ENCODE results near the gene NDST3. TPM values are rescaled to one million over a fixed set of nuclear protein-coding genes. Genes with fewer than 3 reads are reported as not detected.
"Not testable (repeated sequence)": the region's sequence is repeated elsewhere in the genome, so short reads cannot be mapped to it uniquely, and the experiment has no call there.

The NDST3 gene
- total RNA-seq, 1 donor from 2014 or later = 0.09 TPM

DNA sequence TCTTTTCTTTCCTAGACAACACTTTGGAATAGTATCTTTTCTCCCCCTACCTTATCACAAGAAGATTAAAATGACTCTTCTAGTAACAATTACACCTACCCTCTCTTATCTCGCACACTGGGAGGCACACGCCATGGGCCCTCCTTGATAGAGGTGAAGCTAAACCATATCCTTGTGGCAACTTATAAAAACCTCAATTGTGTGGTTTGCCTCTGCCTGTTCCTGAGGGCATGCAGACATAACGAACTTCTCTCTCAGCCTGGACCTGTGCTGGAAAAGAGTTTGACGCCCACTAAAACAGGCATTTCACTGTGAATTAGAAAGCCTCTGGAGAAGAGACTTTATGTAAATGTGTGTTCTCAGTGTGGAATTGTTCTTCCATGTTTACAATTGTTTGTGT is 141.2 kb downstream of the NDST3 start:
- intact Hi-C loops (cut with micrococcal nuclease) = no loop called here

DNA sequence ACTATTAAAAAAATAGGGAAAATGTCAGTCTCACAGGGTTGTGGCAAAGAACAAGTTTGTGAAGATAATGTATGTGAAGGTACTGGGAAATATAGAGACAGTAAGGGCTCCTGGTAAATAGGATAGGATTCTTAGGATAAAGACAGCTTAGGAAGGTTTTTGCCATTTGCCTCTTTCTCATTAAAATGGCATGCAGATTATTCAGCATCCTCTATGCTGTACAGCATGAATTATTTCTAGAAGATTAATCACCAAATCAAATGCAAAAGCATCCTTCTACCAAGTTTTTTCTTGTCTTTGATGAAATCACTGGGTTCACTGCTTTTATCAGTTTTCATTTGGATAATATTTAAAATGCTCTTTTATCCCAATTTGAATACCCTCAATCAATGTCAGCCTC is 142.8 kb downstream of the NDST3 start:
- intact Hi-C loops (cut with micrococcal nuclease) = no loop called here

DNA sequence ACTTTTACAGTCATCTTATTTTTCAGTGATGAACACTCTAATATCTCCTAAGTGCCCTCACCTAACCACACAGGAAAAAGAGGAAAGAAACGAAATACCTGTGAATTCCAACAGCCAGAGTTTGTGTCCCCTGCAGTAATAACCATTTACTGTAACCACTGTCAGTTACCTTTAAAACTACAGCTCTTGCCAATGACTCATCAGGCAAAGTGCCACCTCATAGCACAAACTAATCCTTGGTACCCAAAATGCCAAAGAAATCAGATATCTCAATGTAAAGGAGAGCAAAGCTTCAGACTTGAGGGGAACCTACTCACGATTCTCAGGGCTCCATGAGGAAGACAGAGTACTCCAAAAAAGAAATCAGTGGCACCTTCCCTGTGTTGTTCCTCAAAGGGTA is 146.5 kb downstream of the NDST3 start:
- intact Hi-C loops (cut with micrococcal nuclease) = no loop called here

DNA sequence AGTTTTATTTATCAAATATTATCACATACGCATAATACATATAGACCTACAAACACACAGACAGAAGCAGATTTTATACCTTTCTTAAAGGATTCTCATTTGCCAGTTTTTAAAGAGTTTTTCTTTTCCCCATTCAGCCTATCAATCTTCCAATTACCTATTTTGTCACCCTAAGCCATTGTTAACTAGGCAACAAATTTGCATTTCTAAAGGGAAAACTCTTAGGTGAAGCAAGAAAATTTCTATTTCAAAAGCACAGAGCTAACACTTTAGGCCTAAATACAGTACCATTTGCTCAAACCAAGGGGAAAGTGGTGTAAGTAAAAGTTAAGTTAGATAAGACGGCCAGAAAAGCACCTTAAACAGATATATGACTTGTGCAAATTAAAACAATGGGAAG is 156.6 kb downstream of the NDST3 start:
- intact Hi-C loops (cut with micrococcal nuclease) = no loop called here

DNA sequence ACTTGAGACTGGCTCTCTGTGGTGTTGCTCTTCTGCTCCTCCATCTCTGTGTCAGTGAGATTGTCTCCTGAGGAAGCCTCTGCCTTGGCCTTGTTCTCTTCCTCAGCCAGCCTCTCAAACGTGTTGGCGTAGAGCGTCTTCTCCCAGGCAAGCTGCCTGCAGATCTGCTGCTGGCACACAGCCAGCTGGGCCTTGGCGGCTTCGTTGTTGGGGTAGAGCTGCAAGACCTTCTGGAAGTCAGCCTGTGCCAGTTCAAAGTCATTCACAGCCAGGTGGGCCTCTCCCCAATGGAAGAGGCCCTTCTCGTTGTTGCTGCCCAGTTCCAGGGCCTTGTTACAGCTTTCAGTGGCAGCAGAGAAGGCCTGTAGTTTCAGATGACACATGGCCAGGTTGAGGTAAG is 159.1 kb downstream of the NDST3 start:
- intact Hi-C loops (cut with micrococcal nuclease) = no loop called here

DNA sequence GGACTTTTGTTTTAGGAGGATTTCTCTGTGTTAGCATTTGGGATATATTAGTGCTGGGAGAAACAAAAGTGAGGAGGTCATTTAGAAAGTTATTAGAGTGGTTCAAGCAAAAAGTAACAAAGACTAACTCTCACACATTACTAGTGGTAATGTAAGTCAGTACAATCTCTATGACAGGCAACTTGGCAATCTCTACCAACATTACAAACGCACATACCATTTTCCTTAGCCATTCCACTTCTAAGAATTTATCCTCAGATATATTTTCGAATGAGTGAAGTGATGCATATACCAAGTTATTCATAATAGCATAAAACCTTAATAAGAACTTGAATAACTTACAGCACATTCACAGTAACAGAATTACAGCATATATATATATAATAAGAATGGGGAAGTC is 172.3 kb downstream of the NDST3 start:
- intact Hi-C loops (cut with micrococcal nuclease) = no loop called here

DNA sequence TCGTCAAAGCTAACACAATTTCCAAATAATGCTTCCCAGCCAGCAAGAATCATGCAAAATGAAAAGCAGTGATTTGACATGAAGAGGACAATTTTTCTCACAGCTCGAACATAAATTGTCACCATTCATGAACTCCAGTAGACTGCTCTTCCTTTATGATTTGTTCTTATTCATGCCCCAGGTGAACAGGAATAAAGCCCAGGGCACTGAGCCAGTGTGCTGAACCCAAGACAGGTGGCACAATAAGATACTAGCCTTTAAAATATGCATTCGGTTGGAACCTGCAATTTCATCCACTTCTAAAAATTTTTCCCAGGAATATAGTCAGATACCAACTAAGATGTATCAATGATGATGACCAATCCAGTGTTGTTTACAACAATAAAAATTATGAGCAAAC is 178.8 kb downstream of the NDST3 start:
- intact Hi-C loops (cut with micrococcal nuclease) = no loop called here

DNA sequence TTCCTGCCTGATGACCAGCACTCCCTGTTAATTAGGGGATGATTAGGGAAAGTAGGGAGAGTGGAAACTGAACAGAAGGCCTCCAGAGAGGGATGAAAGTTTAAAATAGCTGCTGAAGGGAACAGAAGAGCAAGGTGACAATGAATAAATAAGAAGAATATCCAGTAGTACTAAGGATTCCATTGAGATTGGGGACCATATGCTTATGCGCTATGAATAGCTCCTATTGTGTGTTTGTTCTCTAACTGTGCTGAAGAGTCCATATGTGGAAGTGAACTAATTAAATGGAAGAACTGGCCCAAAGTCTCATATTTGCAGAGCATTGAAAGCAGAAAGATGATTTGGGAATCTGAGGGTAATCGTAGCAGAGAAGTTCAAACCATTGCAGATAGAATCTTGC is 181.5 kb downstream of the NDST3 start:
- intact Hi-C loops (cut with micrococcal nuclease) = no loop called here

DNA sequence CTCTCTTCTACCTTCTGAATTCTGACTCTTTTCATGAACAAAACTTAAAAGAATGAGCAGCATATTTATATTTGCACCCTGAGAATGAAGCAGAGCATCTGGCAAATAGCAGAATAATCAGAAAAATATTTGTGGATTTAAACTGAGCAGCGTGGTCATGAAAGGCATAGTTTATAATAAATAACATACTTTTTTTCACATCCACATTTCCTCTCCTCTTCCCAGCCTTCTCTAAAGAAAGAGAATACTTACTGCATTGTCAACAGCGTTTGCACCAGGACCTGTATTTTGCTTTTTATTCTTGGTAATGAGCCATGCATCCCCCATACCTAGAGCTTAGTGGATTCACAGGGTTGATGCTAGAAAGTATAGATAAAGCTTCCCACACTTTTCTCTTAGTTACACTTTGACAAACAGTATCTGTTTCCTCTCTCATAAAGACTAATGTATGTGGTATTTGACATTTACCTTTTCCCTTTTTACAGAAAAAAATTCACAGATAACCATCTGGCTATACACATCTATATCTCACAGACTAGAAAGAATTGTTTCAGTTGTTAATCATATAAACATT is 187.0 kb downstream of the NDST3 start:
- intact Hi-C loops (cut with micrococcal nuclease) = loop anchor here (5.0 kb wide), 2 partner anchors 49 to 189 kb away; partner anchors contain the start of gene NDST3

DNA sequence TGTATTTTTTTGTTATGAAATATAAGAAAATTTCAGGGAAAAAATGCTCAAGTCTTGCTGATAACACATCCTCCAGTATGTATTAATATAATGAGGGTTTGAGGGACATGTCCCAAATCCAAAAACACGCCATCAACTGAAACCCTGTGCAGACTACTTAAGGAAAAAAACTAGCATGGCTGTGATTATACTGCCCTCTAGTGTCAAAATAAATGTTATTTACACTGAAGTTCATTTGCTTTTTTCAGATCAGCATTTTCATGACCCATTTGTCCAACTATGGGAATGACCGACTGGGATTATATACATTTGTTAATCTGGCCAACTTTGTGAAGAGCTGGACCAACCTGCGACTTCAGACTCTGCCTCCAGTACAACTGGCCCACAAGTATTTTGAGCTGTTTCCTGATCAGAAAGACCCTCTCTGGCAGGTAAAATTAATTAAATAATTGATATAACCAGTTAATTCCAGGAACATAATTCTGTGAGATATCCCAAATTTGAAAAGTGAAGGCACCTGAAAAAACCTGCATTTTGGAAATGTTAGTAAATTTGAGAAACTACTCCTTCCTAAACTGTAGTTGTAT is 190.1 kb downstream of the NDST3 start:
- intact Hi-C loops (cut with micrococcal nuclease) = loop anchor here (1.0 to 5.0 kb wide), 5 partner anchors 52 to 1866 kb away; partner anchors contain the start of gene NDST3

DNA sequence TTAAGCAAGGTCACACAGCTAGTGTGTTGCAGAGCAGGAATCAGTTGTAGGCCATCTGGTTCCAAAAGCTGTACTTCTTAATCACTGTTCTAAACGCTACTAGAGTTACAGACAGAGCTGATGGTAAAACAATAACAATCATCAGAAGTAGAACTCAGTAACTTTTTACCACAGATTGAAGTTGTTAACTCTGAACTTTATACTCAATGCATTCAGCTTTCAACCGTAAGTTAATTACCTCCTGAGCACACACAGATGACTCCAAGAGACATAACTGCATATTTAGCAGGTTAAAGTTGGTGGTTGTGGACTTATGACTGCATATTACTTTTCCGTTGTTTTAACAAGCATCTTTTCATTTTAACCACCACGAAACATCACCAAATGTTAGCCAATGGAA is 191.2 kb downstream of the NDST3 start:
- intact Hi-C loops (cut with micrococcal nuclease) = no loop called here

DNA sequence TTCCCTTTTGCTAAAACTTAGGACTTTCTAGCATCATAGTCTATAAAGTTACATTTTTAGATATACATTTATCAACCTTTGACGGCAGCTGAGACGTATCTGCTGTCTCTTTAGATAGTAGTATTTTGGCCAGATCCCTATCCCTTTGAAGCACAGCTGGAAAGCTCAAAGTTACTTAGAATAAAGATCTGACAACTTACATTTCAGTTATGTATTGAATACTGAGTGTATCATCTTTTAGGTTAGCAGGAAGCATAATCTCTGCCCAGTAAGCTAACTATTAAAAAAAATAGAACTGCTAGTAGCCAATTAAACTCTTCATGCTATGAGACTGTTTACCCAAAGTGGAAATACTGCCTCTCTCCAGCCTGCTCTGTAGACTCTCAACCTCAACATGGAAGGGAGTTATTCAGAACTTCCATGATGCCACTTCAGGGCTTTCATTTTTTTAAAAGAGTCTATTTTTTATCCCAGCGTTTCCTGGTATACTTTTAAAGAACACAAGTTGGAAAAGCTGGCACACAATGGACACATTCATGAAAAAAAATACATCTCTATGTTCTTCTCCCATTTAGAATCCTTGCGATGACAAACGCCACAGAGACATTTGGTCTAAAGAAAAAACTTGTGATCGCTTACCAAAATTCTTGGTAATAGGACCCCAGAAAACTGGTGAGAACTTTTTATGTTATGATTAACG is 192.2 kb downstream of the NDST3 start:
- intact Hi-C loops (cut with micrococcal nuclease) = no loop called here

DNA sequence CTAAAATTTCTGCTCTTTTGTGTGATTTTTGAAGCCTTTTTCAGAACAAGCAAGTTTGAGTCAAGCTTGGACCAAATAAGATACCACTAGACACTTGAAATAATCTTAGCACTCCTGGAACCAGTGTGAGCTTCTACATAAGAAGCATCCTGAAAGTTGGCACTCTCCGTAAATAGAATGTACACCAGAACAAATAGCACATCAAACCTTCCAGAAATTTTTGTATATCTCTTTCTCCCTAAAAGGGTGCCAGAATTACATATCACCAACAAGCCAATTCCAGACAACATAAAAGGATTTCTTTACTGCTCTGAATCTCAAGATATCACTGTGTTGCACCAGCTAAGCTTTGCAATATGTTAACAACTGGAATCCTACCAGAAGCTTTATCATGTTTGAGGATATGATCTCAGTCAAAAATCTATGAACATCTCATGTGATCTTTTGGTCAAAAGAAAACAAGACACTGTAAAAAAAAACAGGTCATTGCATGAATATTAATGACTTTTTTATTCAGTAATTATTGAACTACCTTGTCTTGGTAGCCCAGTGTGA is 201.4 kb downstream of the NDST3 start:
- intact Hi-C loops (cut with micrococcal nuclease) = no loop called here

DNA sequence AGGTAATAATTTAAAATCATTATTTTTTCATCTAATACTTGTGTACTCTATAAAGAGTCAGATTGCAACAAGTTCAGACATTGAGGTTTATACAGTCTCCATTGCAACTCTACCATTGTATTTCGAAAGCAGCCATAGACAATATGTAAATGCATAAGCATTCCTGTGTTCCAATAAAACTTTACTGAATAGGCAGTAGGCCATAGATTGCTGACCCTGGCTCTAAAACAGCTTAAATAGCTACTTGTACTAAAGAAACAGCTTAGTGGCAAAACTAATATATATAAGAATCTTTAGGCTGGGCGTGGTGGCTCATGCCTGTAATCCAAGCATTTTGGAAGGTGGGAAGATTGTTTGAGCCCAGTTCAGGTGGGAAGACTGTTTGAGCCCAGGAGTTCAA is 203.2 kb downstream of the NDST3 start:
- intact Hi-C loops (cut with micrococcal nuclease) = no loop called here

DNA sequence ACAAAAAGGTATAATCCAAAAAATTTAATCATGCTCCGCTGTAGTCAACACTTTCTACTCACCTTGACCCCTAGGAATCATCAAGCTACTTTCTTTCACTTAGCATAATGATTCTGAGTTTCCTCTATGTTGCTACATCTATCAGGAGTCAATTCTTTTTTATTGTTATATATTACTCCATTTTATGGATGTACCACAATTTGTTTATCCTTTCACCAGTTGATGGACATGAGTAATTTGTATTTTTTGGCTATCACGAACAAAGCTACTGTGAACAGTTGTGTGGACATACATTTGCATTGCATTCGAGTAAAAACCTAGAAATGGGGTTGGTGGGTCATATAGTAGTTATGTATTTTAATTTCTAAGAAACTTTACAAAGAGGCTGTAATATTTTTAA is 215.6 kb downstream of the NDST3 start:
- intact Hi-C loops (cut with micrococcal nuclease) = no loop called here

DNA sequence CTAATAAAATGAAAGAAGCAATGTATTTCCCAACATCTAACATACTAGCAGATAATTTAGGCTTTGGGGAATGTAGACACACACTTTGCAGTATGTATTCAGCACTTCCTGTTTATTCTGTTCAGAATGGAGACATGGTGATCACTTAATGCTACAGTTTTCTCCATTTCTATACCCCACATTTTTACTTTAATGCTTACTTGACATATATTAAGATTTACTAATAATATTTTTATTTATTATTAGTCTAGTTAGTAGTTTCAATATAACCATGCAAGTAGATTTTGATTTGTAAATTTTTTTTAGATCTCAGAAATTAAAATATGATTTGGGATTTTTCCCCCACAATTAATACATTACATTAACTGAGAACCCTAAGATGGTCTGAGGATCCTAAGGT is 220.1 kb downstream of the NDST3 start:
- intact Hi-C loops (cut with micrococcal nuclease) = no loop called here

DNA sequence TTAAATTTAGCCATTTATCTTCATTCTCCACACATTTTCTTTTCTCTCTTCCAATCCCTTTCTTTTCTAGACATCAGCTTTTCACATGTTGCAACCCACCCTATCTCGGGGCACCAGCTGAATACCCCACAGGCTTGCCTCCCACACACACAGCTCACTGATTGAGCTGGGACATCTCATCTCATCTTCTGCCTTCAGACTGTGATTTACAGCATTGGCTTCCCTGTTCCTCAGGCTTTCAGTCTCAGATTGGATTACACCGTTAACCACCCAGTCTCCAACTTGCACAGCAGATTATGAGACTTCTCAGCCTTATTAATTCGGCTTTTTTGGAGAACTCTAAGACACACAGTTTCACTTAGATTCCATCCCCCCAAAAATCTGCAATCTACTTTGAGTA is 224.8 kb downstream of the NDST3 start:
- intact Hi-C loops (cut with micrococcal nuclease) = no loop called here

DNA sequence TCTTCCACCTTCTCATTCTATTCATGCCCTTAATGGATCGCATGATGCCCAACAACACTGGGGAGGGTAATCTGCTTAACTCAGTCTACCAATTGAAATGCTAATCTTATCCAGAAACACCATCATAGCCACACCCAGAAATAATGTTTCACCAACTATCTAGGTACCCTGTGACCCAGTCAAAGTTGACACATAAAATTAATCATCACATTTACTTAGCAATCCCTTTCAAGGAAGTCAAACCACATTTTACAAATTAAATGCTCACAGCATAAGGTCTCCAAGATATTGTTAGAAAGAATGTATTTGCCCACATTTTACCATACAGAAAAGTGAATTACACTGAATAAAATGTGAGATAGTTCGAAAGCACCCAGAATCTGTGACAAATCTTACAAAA is 226.0 kb downstream of the NDST3 start:
- intact Hi-C loops (cut with micrococcal nuclease) = no loop called here

DNA sequence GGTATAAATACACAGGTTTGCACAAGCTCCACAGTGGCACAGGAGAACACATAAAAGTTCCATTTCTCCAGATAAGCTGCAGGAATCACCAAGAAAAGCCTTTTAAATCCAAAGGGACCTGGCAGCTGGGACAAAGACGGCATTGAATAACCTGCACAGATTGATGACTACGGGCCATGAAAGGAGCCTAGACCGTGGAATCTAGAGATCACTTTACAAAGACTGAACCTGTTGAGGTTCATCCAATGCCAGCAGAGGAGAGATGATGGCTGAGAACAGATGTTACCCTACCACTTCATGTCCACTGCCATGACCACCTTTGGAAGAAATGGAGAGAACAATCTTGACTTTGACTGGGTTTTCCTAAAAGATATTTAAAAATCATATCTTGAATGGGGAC is 229.8 kb downstream of the NDST3 start:
- intact Hi-C loops (cut with micrococcal nuclease) = no loop called here

DNA sequence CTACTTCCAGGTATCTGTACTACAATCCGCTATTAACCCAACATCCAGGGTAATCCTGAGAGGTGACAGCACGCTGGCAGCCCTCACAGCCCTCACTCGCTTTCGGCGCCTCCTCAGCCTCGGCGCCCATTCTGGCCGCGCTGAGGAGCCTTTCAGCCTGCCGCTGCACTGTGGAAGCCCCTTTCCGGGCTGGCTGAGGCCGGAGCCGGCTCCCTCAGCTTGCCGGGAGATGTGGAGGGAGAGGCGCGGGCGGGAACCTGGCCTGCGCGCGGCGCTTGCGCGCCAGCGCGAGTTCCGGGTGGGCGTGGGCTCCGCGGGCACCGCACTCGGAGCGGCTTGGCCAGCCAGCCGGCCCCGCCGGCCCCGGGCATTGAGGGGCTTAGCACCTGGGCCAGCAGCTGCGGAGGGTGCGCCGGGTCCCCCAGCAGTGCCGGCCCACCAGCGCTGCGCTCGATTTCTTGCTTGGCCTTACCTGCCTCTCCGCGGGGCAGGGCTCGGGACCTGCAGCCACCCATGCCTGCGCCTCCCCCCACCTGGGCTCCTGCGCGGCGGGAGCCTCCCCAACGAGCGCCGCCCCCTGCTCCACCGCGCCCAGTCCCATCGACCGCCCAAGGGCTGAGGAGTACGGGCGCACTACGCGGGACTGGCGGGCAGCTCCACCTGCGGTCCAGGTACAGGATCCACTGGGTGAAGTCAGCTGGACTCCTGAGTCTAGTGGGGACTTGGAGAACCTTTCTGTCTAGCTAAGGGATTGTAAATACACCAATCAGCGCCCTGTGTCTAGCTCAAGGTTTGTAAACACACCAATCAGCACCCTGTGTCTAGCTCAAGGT is 231.2 kb downstream of the NDST3 start:
- intact Hi-C loops (cut with micrococcal nuclease) = loop anchor here (1.0 kb wide), 1 partner anchor 13 kb away; no protein-coding TSS in a partner anchor

DNA sequence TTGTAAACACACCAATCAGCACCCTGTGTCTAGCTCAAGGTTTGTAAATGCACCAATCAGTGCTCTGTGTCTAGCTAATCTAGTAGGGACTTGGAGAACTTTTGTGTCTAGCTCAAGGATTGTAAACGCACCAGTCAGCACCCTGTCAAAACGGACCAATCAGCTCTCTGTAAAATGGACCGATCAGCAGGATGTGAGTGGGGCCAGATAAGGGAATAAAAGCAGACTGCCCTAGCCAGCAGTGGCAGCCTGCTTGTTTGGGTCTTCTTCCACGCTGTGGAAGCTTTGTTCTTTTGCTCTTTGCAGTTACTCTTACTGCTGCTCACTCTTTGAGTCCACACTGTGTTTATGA is 231.8 kb downstream of the NDST3 start:
- intact Hi-C loops (cut with micrococcal nuclease) = not testable (repeated sequence)

DNA sequence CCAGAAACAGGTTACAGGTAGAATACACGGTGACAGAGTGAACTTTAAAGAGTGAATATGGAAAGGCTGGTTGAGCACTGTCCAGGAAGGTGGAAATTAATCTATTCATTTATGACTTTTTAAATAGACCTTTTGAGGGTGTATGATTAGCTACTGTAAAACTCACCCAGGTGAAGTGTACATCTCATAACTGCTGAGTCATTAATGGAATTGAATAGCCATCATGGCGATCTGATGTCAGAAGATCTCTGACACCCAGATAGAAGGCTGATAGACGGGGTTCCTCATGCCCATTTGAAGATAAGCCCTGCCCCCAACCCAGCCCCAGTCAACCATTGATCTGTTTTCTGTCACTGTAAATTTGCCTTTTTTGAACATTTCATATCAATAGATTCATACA is 234.5 kb downstream of the NDST3 start:
- intact Hi-C loops (cut with micrococcal nuclease) = no loop called here
